GM21526 (cell line): ENCODE results near the gene CDX1.
"Not testable (repeated sequence)": the region's sequence is repeated elsewhere in the genome, so short reads cannot be mapped to it uniquely, and the experiment has no call there.

Experiments used
- ATAC-seq: cut with Tn5 transposase; IDR thresholded peaks from one replicate; pipeline ENCODE4 v1.9.1; 2021; ENCODE audit warnings: moderate library complexity; ENCODE audit not compliant: unreplicated experiment, low FRiP score

Gene CDX1

DNA sequence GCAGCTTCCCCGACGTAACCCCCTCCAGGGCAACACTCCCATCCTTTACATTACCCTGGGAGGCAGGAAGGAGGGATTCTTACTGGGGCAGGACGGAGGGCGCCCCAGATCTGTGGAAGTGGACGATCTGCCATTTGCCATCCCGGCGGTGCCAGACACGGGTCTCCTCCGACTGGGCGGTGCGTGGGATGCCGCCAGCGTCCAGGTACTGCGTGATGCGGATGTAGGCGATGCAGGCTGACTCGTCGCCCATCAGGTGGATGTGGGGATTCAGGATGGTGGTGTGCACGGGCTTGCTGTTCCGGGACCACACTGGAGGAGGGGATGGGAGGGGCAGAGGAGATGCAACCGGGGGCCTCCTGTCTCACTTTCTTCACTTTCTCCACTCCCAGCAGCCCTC lies 56.3 kb downstream of the CDX1 start:
- no peak for ATAC-seq

DNA sequence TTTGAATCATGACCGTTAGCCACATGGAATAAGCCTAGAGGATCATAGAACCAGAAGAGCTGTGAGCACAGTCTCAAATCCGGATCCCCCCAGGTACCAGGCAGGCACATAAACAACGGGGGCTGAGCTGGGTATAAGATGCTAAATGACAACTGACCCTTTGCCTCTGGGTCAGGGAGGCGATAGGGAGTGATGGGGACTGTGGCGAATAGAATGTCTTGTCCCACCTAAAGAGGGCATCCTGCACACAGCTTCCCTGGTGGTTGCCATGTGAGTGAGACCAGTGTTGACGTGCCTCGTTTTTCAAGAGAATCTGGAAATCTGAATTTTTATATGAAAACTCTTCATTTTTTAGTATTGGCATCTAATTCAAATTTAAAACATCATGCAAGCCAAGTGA lies 56.9 kb downstream of the CDX1 start:
- no peak for ATAC-seq

GRCh38 chr5:150224483-150225027 lies 58.0 kb downstream of the CDX1 start:
- no peak for ATAC-seq

DNA sequence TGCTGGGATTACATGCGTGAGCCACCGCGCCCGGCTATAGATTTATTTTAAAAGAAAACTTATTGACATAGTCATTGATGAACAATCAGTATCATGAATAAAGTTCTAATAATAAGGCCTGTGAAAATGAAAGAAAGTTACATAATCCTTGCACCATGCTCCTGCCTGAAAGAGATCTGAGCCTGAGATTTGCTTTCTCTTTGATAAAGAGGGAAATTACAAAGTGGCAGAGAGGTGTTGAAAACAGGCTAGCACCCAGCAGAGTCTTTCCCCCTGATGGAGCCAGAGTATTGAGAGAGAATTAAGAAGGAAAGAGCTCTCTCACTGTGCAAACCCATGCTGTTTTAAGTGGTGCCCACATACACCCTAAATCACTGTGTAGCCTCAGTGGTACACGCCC lies 60.5 kb downstream of the CDX1 start:
- no peak for ATAC-seq

DNA sequence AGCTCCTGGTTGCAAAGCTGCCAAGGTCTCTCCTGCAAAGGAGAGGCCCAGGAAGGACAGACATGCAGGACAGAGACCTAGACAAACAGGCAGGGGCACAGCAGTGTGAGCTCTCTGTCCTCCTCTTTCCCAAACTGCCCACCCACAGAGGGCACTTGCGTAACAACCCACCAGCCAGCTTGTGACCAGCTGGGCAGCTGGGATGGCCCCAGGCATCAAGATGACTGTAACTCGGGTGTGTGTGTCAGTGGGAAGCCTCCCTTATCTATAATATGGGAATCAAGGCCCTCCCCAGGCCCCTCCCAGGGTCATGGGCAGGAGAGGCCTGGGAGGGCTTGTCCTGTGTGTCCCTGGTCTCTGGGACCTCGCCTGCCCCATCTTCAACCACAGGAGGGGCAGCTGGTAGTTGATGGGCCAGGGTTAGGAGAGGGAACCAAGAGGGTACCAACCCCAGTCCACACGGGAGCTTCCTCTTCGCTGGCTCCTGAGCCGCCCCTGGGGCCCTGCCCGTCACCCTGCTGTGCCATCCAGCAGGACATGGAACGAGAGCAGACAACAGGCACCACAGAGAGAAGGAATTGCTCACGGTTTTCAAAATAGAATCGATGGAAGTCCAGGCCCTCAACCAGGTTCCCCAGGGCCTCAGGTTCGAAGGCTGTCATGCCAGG lies 61.2 kb downstream of the CDX1 start:
- ATAC-seq: no peak

GRCh38 chr5:150229571-150229970 lies 63.0 kb downstream of the CDX1 start:
- no peak for ATAC-seq

DNA sequence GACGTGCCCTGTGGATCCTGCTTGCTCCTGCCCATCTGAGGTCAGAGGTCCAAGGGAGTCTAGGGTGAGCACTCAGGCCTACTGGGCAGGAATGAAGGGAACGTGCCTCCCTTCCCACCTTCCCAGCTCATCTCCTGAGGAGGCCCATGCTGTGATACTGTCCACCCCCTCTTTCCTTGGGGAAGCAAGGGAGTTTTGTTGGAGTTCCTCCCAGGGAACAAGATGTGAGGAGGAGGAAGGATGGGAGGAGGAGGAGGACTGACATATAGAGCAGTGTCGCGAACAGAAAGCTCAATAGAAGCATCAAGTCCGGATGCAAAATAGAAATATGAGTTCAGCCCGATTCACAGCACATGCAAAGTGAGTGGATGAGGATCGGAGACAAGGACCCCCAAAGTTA lies 64.3 kb downstream of the CDX1 start:
- no peak for ATAC-seq

GRCh38 chr5:150233706-150234105 lies 67.1 kb downstream of the CDX1 start:
- not testable (repeated sequence) for ATAC-seq
